CD4-positive, alpha-beta T cell treated with Interleukin-15 for 1 hour (primary cell): ENCODE results near the gene HRH3.

Experiments
- DNase-seq: peaks from one replicate; pipeline ENCODE4 v3.0.0-alpha.2; 2020

The HRH3 gene

GRCh38 chr20:62174021-62174804, 45.9 kb downstream of the HRH3 start:
- peak; percentile 2 for DNase-seq

- DNase-seq, result no peak
Measured at GRCh38 chr20:62172666-62173065, 47.4 kb downstream of the HRH3 start.

GRCh38 chr20:62171245-62171644, 48.8 kb downstream of the HRH3 start:
- no peak for DNase-seq

- DNase-seq, result no peak
Measured at GRCh38 chr20:62170536-62170935, 49.5 kb downstream of the HRH3 start.

GRCh38 chr20:62168890-62169435, 51.1 kb downstream of the HRH3 start:
- DNase-seq, result no peak

- no peak for DNase-seq
Measured at GRCh38 chr20:62168061-62168460, 52.0 kb downstream of the HRH3 start.

GRCh38 chr20:62167474-62167873, 52.6 kb downstream of the HRH3 start:
- no peak for DNase-seq

GRCh38 chr20:62165762-62166399, 54.2 kb downstream of the HRH3 start:
- DNase-seq, result no peak
